Skeletal muscle tissue (tissue), 4 donors: Measurements from ENCODE around the gene RNF13. TPM values are rescaled to one million over a fixed set of nuclear protein-coding genes. Genes with fewer than 3 reads are reported as not detected.

ENCODE experiments used
- H3K27ac ChIP-seq: one replicate; pipeline ENCODE4 v1.7.0; 2013; ENCODE audit warnings: mild to moderate bottlenecking, low read depth, low read length, inconsistent platforms
- H3K27me3 ChIP-seq, 3 donors: one replicate each; pipeline ENCODE4 v1.7.0; 2013; ENCODE audit warnings: low read length in 3 of 3; ENCODE audit not compliant: control insufficient read depth in 3 of 3, insufficient read depth in 3 of 3
- H3K36me3 ChIP-seq, 3 donors: one replicate each; pipeline ENCODE4 v1.7.0; 2013; ENCODE audit warnings: low read length in 3 of 3; ENCODE audit not compliant: control insufficient read depth in 3 of 3, insufficient read depth in 3 of 3
- H3K4me1 ChIP-seq, 3 donors: one replicate each; pipeline ENCODE4 v1.7.0; 2013; ENCODE audit warnings: low read length in 3 of 3, mild to moderate bottlenecking in 3 of 3; ENCODE audit not compliant: control insufficient read depth in 3 of 3, insufficient read depth in 3 of 3
- H3K4me3 ChIP-seq, 3 donors: one replicate each; pipeline ENCODE4 v1.7.0; 2013; ENCODE audit warnings: low read length in 3 of 3
- H3K9ac ChIP-seq, 3 donors: one replicate each; pipeline ENCODE4 v1.7.0; 2013; ENCODE audit warnings: low read length in 3 of 3, mild to moderate bottlenecking in 3 of 3, moderate library complexity in 2 of 3, low read depth in 1 of 3
- H3K9me3 ChIP-seq, 3 donors: one replicate each; pipeline ENCODE4 v1.7.0; 2013; ENCODE audit warnings: low read length in 3 of 3; ENCODE audit not compliant: control insufficient read depth in 3 of 3
- total RNA-seq: library from RNA; depleted of rRNA; stranded (reverse); fragments of >200 nt; gene quantifications from one replicate; pipeline ENCODE4 v1.2.3, GENCODE V29; 2014
- donor health status: Osteomylitis.

Gene RNF13
- total RNA-seq, 1 donor from 2014 or later, result 98.6 TPM

DNA sequence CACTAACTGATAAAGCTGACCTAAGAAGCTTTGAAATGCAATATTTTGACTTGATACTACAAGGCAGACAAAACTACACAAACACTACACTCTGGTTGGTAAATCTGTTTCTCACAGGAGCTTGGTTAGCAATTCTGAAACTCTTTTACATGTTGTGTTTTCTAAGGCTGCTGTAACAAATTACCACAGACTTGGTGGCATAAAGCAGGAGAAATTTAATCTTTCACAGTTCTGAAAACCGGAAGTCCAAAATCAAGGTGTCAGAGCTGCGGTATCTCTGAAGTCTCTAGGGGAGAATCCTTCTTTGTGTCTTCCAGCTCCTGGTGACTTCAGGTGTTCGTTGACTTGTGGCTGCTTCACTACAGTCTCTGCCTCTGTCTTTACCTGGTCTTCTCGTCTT, 170.6 kb downstream of the RNF13 start:
- Histone ChIP-seq H3K27me3 (no peaks in the 10 kb centered on the region), H3K4me1 (no peaks in the 10 kb centered on the region), H3K27ac (no peak overlapping the region), H3K4me3 (no peak overlapping the region), H3K9ac (no peak overlapping the region), H3K9me3 (no peaks in the 10 kb centered on the region), H3K36me3 (no peaks in the 10 kb centered on the region)

DNA sequence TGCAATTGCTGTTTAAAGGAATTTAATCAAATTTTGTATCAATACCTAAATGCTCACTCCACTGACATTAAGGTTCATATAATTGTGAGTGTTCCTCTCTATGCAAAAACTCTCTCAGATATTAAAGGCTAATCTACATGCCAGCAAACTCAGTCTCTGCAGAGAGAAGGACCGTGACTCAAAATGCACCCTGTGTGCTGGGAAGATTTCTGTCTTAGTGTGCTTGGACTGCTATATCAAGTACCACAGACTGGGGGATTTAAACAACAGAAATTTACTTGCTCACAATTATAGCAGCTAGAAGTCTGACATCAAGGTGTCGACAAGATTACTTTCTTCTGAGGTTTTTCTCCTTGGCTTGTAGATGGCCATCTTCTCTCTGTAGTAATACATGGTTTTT, 176.3 kb downstream of the RNF13 start:
- Histone ChIP-seq H3K4me1 (no peaks in the 10 kb centered on the region), H3K27me3 (no peaks in the 10 kb centered on the region), H3K27ac (no peak overlapping the region), H3K4me3 (no peak overlapping the region), H3K9ac (no peak overlapping the region), H3K36me3 (no peaks in the 10 kb centered on the region), H3K9me3 (no peaks in the 10 kb centered on the region)

DNA sequence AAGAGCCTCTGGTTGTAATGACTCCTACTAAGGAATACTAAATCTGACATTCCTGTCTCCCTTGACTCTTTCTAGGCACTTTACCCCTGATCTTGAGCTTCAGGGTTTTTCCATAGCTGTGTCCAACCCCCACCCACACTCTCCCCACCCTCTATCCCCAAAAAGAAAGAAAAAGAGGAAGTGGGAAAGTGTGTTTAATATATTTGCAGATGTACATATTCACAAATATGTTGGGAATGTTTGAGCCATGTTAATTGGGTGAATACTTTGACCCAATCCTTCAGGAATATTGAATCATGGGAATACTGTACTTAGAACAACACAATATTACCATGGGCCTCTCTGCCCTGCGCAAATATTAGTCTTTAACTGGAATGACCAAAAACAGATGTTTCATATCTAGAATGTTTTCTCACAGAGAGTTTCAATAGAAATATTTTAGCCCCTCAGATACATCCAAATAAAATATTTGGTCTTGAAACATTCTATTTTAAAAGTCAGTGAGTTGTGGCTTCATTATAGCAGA, 177.5 kb downstream of the RNF13 start:
- no peaks in the 10 kb centered on the region for H3K36me3 ChIP-seq
- no peaks in the 10 kb centered on the region for H3K27me3 ChIP-seq
- H3K9ac ChIP-seq, result no peak overlapping the region
- no peak overlapping the region for H3K27ac ChIP-seq
- peaks cover 0 to 6% (median 0%) of the 10 kb centered on the region in 3 donors for H3K9me3 ChIP-seq
- H3K4me1 ChIP-seq, result no peaks in the 10 kb centered on the region
- H3K4me3 ChIP-seq, result no peak overlapping the region

DNA sequence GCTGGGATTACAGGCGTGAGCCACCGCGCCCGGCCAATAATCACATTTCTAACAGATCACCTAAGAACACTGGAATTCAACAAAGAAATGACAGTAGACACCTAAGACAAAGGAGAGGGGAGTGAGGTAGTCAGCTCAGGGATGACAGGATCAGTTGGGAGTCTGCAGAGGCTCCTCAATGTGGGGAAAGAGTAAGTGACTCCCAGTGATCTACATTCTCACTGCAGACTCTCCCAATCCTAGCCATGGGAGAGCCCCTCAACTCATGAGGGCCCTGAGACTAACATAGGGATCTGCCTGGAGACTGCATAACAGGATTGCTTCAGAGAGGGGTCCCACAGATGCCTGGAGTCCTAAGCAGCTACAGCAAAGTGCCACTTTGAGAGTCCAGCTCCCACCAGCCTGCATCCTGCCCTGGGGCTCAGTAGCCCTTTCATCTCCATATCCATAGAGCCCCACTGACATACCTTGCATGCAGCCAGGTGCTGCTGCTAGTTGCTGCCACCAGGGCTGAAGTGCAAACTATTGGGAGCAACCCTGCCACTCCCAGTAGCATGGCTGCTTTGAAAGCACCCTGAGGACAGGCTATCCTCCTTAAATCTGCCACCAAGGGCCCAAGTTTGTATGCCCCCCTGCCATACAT, 179.5 kb downstream of the RNF13 start:
- Histone ChIP-seq H3K27me3 (no peaks in the 10 kb centered on the region), H3K36me3 (no peaks in the 10 kb centered on the region), H3K4me1 (no peaks in the 10 kb centered on the region), H3K4me3 (no peak overlapping the region), H3K9me3 (peaks cover 0 to 6% (median 0%) of the 10 kb centered on the region in 3 donors), H3K27ac (no peak overlapping the region), H3K9ac (no peak overlapping the region)

DNA sequence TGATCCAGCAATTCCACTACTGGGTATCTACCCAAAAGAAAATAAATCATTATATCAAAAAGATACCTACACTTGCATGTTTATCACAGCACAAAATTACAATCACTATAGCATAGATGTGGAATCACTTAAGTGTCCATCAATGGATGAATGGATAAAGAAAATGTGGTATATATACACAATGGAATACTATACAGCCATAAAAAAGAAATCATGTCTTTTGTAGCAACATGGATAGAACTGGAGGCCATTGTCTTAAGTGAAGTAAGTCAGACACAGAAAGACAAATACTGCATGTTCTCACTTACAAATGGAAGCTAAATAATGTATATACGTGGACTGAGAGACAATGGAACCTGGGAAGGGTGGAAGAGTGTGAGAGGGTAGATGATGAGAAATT, 185.9 kb downstream of the RNF13 start:
- Histone ChIP-seq H3K4me3 (no peak overlapping the region), H3K36me3 (no peaks in the 10 kb centered on the region), H3K9me3 (peaks cover 0 to 6% (median 0%) of the 10 kb centered on the region in 3 donors), H3K27ac (no peak overlapping the region), H3K4me1 (no peaks in the 10 kb centered on the region), H3K9ac (no peak overlapping the region), H3K27me3 (no peaks in the 10 kb centered on the region)

DNA sequence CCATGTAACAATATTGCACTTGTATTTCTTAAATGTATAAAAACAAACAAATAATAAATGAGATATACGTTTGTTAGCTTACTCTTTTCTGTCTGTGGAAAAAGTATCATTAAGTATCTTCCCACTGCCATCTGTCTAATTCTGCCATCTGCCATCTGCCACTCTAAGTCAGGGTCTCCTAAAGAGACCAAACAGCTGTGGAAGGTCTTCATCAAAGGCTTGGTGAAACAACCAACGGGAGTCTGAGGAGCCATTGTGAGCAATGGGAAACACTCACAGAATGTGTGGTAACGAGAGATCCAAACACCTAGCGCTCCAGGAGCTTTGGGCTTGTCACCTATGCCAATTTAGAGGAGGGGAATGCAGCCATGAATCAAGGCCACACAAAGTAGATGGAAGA, 186.4 kb downstream of the RNF13 start:
- Histone ChIP-seq H3K27me3 (no peaks in the 10 kb centered on the region), H3K4me3 (no peak overlapping the region), H3K9ac (no peak overlapping the region), H3K36me3 (no peaks in the 10 kb centered on the region), H3K9me3 (peaks cover 0 to 6% (median 0%) of the 10 kb centered on the region in 3 donors), H3K27ac (no peak overlapping the region), H3K4me1 (no peaks in the 10 kb centered on the region)

DNA sequence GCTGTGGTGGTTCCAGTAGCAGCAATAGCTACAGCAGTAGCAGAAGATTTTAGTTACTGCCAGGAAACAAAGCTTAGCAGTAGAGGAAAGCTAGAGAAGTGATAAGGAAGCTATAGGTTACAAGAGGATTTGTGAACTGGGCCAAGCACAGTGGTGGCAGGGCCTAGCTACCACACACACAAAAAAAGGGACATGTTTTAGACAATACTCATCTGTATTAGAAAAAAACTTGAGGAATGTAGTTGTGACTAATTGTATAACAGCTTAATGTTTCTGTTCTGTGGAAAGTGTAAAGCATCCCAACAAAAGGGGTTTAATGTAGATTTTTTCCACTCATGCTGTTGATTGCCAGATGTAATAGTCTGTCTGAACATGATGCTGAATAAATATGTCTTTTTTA, 187.6 kb downstream of the RNF13 start:
- Histone ChIP-seq H3K9ac (no peak overlapping the region), H3K9me3 (no peaks in the 10 kb centered on the region), H3K27me3 (no peaks in the 10 kb centered on the region), H3K4me1 (no peaks in the 10 kb centered on the region), H3K27ac (no peak overlapping the region), H3K36me3 (no peaks in the 10 kb centered on the region), H3K4me3 (no peak overlapping the region)

DNA sequence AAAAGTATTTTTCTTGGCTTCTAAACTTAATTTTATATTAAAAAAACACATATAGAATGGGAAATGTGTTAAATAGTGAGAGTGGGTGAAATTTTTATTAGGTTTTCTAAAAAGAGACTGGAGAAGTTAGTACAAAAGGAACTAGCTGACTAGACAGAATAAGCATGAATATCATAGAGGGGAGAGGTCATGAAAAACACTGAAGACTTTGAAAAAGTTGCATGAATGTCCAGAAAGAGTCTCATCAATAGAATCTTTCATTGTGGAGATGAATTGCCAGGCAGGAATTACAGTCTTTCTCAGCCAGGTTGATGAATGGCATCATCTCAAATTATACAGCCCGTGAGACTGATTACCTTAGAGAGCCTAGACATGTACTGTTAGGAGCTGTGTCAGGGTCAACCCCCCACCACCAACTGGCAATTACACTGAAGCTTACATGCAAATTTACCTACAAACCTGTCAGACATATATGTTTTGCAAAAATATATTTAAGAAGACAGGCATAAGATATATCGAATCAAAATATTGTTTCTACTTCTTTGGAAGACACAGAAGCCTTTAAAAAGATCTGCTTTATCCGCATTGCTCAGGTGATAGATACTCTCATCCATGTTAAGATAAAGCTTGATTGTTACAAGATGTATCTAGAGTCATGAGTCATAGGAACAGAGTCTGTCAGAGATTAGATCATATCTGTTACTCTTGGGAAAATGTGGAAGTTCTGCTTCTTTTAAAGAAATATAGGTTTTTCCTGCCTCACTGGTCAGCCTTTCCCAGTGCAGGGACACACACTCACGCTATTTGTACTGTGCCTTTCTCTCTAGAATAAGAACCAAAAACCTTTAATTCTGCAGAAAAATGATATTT, 192.5 kb downstream of the RNF13 start:
- Histone ChIP-seq H3K36me3 (no peaks in the 10 kb centered on the region), H3K4me1 (no peaks in the 10 kb centered on the region), H3K27ac (no peak overlapping the region), H3K4me3 (no peak overlapping the region), H3K9ac (no peak overlapping the region), H3K9me3 (no peaks in the 10 kb centered on the region), H3K27me3 (no peaks in the 10 kb centered on the region)

DNA sequence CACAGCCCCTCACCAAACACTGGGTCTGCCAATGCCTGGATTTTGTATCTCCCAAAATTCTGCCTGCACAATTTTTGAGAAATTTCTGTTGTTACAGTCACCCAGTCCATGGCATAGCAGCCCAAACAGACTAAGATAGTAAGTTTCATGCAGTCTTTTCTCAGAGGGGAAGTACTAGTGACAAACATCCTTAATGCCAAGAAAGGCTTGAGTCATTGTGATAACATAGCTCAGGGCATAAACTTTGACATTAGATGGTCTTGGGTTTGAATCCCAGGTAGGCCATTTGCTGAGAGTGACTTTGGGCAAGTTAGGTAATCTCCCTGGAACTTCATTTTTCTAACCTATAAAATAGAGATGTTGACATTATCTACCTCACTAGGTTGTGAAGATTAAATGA, 193.8 kb downstream of the RNF13 start:
- Histone ChIP-seq H3K4me3 (no peak overlapping the region), H3K9me3 (no peaks in the 10 kb centered on the region), H3K27me3 (no peaks in the 10 kb centered on the region), H3K27ac (no peak overlapping the region), H3K9ac (no peak overlapping the region), H3K36me3 (no peaks in the 10 kb centered on the region), H3K4me1 (no peaks in the 10 kb centered on the region)
